Vagina (tissue), 2 donors: ENCODE measurements around the gene LRRC8C.

Experiments used
- POLR2A ChIP-seq, 2 donors: fragments of 450-650 bp; IDR thresholded peaks; one replicate each; pipeline ENCODE4 v1.6.1; 2017; ENCODE audit warnings: antibody characterized with exemption in 2 of 2, mild to moderate bottlenecking in 2 of 2, moderate library complexity in 2 of 2
- POLR2AphosphoS5 ChIP-seq, 2 donors: sonication (generic); formaldehyde crosslinking; IDR thresholded peaks; one replicate each; pipeline ENCODE4 v1.9.0; 2017; ENCODE audit warnings: antibody characterized with exemption in 2 of 2, mild to moderate bottlenecking in 2 of 2, low read depth in 1 of 2; ENCODE audit not compliant: insufficient read depth in 1 of 2
- TF ChIP-seq, protein P1 (sequence below), 3 experiments: fragments of 450-650 bp in 2 of 3; fragments of 200-600 bp in 1 of 3; sonication (generic) in 1 of 3; IDR thresholded peaks; one replicate each; pipeline ENCODE4 v1.5.1; 2017 to 2019; ENCODE audit warnings: antibody characterized with exemption in 3 of 3, mild to moderate bottlenecking in 2 of 3, moderate library complexity in 2 of 3

- TF ChIP-seq, protein P1, sequence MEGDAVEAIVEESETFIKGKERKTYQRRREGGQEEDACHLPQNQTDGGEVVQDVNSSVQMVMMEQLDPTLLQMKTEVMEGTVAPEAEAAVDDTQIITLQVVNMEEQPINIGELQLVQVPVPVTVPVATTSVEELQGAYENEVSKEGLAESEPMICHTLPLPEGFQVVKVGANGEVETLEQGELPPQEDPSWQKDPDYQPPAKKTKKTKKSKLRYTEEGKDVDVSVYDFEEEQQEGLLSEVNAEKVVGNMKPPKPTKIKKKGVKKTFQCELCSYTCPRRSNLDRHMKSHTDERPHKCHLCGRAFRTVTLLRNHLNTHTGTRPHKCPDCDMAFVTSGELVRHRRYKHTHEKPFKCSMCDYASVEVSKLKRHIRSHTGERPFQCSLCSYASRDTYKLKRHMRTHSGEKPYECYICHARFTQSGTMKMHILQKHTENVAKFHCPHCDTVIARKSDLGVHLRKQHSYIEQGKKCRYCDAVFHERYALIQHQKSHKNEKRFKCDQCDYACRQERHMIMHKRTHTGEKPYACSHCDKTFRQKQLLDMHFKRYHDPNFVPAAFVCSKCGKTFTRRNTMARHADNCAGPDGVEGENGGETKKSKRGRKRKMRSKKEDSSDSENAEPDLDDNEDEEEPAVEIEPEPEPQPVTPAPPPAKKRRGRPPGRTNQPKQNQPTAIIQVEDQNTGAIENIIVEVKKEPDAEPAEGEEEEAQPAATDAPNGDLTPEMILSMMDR (IDR thresholded peaks at IDR 0.05) = no peak
- no peak for TF ChIP-seq POLR2AphosphoS5 (IDR thresholded peaks at IDR 0.05; ENCODE audit: insufficient read depth in 1 of 2, low read depth in 1 of 2)
- no peak for TF ChIP-seq POLR2A (IDR thresholded peaks at IDR 0.05)
Observed at GRCh38 chr1:89604414-89604735, 28.5 kb upstream of the LRRC8C start.
